Epithelial cell of proximal tubule (primary cell): ENCODE data around the gene CNPY1. TPM values are rescaled to one million over a fixed set of nuclear protein-coding genes. Genes with fewer than 3 reads are reported as not detected.
A peak's percentile ranks its signal among the peaks of the same experiment; 100 is the strongest.

Source experiments
- DNase-seq: peaks from one replicate; pipeline ENCODE4 v3.0.0-alpha.2; 2011; ENCODE audit warnings: low read depth
- H3K4me3 ChIP-seq: 2 replicates; pipeline ENCODE4 v1.5.1; 2011; ENCODE audit warnings: low read depth, mild to moderate bottlenecking, low read length
- total RNA-seq: library from RNA; depleted of rRNA; stranded (reverse); fragments of >200 nt; gene quantifications from 2 replicates; pipeline ENCODE4 v1.2.3, GENCODE V29; 2015
- TF ChIP-seq, protein P1 (sequence below): conservative IDR thresholded peaks from 2 replicates; pipeline ENCODE4 v1.5.1; 2012; ENCODE audit warnings: low read depth, mild to moderate bottlenecking, low read length

The CNPY1 gene
- total RNA-seq, 1 donor from 2014 or later: not detected

- no peak for DNase-seq
- TF ChIP-seq, protein P1, sequence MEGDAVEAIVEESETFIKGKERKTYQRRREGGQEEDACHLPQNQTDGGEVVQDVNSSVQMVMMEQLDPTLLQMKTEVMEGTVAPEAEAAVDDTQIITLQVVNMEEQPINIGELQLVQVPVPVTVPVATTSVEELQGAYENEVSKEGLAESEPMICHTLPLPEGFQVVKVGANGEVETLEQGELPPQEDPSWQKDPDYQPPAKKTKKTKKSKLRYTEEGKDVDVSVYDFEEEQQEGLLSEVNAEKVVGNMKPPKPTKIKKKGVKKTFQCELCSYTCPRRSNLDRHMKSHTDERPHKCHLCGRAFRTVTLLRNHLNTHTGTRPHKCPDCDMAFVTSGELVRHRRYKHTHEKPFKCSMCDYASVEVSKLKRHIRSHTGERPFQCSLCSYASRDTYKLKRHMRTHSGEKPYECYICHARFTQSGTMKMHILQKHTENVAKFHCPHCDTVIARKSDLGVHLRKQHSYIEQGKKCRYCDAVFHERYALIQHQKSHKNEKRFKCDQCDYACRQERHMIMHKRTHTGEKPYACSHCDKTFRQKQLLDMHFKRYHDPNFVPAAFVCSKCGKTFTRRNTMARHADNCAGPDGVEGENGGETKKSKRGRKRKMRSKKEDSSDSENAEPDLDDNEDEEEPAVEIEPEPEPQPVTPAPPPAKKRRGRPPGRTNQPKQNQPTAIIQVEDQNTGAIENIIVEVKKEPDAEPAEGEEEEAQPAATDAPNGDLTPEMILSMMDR: no peak
- peak overlapping the region; percentile 28 for H3K4me3 ChIP-seq
These were observed 13.1 kb downstream of the CNPY1 start for GRCh38 chr7:155533120-155533826.

- no peak for DNase-seq
- peak overlapping the region; percentile 28 for H3K4me3 ChIP-seq
- TF ChIP-seq, protein P1: no peak
These were observed 13.6 kb downstream of the CNPY1 start for GRCh38 chr7:155532792-155533119.

DNA sequence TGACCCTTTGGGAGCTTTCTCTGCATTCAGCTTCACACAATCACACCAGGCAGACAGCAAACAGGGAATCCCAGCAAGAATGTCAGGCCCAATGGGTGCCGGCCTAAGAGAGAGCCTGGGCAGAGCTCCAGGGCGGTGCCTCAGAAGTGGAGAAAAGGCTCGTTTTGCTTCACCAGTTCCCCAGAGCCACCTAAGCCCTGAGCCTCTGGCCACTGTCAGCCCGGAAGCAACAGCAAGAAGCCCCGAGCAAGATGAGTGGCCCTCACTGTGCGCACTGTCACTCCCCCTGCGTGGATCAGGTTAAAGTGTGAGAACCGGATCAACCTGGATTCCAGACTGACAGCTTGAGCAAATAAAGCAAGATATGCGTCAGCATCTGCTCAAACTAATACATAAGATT lies 14.7 kb downstream of the CNPY1 start:
- DNase-seq: no peak
- no peak overlapping the region for H3K4me3 ChIP-seq
- TF ChIP-seq, protein P1: no peak

DNA sequence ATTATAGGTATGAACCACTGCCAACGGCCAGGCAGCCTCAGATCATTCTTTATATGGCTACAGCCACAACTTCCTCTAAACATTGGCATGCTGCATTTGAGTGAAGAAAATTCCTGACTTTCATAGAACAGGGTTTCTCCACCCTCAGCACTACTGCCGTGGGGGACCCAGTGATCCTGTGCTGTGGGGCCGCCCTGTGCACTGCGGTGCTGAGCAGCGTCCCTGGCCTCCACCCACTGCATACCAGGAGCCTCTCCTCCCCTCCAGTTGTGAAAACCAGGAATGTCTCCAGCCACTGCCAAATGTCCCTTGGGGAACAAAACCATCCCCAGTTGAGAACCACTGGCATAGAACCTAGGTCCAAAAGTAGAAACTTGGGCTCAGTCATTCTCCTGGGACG lies 15.8 kb downstream of the CNPY1 start:
- TF ChIP-seq, protein P1: no peak
- no peak for DNase-seq

GRCh38 chr7:155529845-155530244 lies 16.5 kb downstream of the CNPY1 start:
- no peak for DNase-seq
- no peak overlapping the region for H3K4me3 ChIP-seq
- TF ChIP-seq, protein P1: no peak

More for the DNA sequence above, 15.8 kb downstream of the CNPY1 start:
- H3K4me3 ChIP-seq: no peak overlapping the region

DNA sequence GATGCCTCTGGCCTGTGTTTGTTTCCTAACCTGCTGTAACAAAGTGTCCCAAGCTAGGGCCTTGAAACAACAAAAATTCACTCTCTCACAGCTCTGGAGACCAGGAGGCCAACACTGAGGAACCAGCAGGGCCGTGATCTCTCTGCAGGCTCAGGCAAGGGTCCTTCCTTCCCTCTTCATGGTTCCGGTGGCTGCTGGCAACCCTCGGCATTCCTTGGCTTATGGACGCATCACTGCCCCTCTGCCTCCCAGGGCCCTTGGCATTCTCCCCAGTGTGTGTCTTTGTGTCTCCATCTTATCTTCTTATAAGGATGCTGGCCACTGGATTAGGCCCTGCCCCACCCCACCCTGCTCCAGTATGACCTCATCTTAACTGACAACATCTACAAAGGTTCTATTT lies 17.0 kb downstream of the CNPY1 start:
- no peak for DNase-seq
- TF ChIP-seq, protein P1: no peak
- H3K4me3 ChIP-seq: no peak overlapping the region

DNA sequence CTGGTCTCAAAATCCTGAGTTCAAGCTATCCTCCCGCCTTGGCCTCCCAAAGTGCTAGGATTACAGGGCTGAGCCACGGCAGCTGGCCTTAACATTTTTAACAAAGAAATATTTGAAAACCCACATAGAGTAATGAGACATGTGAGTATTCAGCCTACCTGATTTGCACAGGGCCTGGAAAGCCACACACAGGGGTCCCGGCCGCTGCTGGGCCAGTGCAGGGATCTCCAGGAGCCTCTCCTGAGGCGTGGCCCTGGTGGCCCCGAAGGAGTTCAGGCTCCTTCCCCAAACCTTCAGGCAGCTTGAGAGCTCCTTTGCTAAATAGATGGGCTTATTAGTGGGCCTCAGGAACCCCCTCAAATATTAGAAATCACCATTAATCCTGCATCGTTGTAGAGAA lies 18.7 kb downstream of the CNPY1 start:
- DNase-seq: no peak
- H3K4me3 ChIP-seq: no peak overlapping the region
- TF ChIP-seq, protein P1: no peak
